Neural cell (in vitro differentiated cells): ENCODE results near the gene RPL22.

Experiments used
- EP300 ChIP-seq: fragments of 450-650 bp; conservative IDR thresholded peaks from 2 replicates; pipeline ENCODE4 v1.6.1; 2014; ENCODE audit warnings: antibody characterized with exemption, mild to moderate bottlenecking, moderate library complexity; ENCODE audit not compliant: poor library complexity, severe bottlenecking
- EZH2 ChIP-seq: fragments of 200-600, 300-800 bp; shearing (Covaris generic), sonication (generic); IDR thresholded peaks from 2 replicates; pipeline ENCODE4 v1.6.1; 2014; ENCODE audit warnings: antibody characterized with exemption, low read length, borderline replicate concordance, mild to moderate bottlenecking; ENCODE audit not compliant: insufficient read depth, poor library complexity, severe bottlenecking
- TF ChIP-seq, protein P1 (sequence below): fragments of 450-650 bp; IDR thresholded peaks from 2 replicates; pipeline ENCODE4 v1.5.1; 2014; ENCODE audit warnings: antibody characterized with exemption, mild to moderate bottlenecking, moderate library complexity; ENCODE audit not compliant: poor library complexity, severe bottlenecking
- TF ChIP-seq, protein P2 (sequence below): IDR thresholded peaks from 2 replicates; pipeline ENCODE4 v1.6.1; 2012; ENCODE audit warnings: borderline replicate concordance

DNA sequence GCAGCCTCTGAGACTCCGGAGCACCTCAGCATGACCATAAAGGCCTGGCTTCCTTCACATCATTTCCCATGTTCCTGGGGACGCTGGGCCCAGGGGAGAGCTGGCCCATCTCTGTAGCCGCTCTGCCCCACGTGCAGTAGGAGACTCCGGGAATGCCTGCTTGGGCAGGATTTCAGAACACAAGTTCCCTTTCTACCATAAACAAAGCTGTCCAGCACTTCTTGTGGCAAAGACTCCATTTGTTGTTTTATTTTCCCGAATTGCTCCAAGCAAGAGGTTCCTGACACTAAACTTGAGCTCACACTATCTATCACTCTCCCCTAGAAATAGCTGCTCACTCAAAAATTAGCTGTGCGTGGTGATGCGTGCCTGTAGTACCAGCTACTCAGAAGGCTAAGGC is 41.2 kb downstream of the RPL22 start:
- TF ChIP-seq, protein P1, sequence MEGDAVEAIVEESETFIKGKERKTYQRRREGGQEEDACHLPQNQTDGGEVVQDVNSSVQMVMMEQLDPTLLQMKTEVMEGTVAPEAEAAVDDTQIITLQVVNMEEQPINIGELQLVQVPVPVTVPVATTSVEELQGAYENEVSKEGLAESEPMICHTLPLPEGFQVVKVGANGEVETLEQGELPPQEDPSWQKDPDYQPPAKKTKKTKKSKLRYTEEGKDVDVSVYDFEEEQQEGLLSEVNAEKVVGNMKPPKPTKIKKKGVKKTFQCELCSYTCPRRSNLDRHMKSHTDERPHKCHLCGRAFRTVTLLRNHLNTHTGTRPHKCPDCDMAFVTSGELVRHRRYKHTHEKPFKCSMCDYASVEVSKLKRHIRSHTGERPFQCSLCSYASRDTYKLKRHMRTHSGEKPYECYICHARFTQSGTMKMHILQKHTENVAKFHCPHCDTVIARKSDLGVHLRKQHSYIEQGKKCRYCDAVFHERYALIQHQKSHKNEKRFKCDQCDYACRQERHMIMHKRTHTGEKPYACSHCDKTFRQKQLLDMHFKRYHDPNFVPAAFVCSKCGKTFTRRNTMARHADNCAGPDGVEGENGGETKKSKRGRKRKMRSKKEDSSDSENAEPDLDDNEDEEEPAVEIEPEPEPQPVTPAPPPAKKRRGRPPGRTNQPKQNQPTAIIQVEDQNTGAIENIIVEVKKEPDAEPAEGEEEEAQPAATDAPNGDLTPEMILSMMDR: no peak
- no peak for TF ChIP-seq EZH2
- TF ChIP-seq, protein P2, sequence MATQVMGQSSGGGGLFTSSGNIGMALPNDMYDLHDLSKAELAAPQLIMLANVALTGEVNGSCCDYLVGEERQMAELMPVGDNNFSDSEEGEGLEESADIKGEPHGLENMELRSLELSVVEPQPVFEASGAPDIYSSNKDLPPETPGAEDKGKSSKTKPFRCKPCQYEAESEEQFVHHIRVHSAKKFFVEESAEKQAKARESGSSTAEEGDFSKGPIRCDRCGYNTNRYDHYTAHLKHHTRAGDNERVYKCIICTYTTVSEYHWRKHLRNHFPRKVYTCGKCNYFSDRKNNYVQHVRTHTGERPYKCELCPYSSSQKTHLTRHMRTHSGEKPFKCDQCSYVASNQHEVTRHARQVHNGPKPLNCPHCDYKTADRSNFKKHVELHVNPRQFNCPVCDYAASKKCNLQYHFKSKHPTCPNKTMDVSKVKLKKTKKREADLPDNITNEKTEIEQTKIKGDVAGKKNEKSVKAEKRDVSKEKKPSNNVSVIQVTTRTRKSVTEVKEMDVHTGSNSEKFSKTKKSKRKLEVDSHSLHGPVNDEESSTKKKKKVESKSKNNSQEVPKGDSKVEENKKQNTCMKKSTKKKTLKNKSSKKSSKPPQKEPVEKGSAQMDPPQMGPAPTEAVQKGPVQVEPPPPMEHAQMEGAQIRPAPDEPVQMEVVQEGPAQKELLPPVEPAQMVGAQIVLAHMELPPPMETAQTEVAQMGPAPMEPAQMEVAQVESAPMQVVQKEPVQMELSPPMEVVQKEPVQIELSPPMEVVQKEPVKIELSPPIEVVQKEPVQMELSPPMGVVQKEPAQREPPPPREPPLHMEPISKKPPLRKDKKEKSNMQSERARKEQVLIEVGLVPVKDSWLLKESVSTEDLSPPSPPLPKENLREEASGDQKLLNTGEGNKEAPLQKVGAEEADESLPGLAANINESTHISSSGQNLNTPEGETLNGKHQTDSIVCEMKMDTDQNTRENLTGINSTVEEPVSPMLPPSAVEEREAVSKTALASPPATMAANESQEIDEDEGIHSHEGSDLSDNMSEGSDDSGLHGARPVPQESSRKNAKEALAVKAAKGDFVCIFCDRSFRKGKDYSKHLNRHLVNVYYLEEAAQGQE: no peak
- no peak for TF ChIP-seq EP300
